Measurements from ENCODE around the gene MDP1.

The MDP1 gene

DNA sequence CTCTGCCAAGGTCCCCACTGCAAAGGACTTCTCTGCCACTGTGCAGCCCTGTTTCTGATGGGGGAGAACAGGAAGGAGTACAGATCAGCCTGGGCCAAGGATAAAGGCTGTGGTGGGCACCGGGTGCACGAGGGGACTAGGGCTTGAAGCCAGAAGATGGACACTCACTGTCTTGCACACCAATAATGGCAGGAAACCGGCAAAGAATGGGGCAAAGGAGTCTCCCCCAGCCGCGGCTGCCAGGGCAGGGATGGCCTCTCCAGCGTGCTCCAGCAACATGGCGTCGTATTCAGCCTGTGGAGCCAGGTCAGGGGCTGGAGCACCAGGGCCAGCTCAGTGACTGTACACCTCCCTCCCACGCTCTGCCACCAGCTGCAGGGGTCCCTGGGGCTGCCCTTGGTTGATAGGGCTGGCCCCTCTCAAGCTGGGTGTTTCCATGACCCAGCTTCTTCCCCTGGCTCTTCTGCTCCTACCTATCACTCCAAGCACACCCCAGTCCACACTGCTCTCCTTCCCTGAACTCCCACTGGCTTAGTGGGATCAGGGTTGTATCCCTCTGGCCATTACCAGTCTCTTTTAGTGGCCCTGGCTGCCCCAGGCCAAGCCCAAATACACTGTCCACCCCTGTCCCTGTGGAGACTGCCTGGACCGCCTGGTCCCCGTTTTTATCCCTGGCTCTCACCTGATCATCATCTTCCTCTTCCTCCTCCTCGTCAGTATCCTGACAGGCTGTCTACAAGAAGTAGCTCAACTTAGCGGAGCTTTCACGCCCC, 33.6 kb downstream of the MDP1 start:
- no peak for DNase-seq

DNA sequence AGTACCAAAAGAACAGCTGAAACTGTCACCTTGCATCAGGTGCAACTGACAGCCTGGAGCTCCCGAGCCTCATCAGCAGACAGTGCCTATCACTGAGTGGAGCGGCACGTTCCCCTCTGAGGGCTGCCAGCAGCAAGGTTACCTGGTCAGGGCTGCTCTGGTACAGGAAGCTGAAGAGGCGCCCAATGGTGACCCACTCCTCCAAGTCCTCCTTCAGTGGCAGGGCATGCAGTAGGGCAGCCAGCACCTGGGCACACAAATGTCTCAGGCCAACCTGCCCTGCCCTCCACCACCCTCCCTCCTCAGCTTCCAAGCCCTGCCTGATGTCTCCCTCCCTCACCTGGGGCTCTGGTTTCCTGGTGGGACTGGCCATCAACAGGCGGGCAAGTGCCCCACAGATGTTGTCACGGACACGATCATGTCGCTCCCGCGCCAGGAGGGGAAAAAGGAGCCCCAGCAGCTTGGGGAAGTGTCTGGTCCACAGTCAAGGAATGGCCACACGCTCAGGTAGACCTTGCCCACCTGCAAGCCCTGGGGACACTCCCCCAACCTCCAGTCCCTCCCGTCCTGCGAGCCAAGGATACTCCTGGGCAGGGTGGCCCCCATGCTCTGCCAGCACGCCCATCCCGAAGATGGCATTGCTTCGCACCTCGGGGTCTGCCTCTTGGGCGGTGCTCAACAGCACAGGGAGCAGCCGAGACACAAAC, 34.3 kb downstream of the MDP1 start:
- no peak for DNase-seq

DNA sequence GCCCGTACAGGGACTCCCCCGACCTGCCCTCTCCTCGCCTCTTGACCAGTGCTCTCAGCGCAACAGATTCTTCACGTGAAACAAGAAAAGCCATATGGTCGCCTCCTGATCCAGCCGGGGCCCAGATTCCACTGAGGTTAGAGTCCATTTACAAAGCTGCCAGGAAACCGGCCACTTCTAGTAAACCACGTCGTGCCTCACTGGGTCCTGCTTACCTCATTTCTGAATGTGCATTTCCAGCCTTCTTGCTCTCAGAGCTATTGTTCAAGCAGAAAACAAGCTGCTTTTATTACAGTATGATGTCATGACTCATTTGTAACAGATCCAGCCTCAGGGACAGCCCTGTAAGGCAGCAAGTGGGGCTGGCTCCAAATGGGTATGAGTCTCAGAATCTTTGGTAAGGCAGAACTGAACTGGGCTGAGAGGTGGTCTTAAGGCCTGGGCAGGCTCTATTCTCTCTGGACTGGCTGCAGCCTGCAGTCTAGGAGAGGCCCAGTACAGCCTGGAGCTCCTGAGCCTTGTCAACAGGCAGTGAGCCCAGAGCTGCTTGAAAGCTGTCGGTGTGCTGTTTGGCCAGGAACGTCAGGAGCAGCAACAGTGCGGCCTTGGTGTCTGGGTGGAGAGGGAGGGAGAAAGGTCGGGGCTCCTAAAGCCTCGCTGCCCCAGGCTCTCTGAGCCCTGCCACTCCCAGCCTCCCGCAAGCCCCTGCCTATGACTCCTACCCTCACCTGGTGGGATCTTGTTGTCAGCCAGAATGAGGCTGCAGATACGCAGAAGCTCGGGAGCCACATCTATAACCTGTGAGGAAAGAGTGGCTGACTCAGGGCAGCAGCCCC, 35.7 kb downstream of the MDP1 start:
- peak in 17 of 51 donors; percentile 3 to 68 (median 24) for DNase-seq

DNA sequence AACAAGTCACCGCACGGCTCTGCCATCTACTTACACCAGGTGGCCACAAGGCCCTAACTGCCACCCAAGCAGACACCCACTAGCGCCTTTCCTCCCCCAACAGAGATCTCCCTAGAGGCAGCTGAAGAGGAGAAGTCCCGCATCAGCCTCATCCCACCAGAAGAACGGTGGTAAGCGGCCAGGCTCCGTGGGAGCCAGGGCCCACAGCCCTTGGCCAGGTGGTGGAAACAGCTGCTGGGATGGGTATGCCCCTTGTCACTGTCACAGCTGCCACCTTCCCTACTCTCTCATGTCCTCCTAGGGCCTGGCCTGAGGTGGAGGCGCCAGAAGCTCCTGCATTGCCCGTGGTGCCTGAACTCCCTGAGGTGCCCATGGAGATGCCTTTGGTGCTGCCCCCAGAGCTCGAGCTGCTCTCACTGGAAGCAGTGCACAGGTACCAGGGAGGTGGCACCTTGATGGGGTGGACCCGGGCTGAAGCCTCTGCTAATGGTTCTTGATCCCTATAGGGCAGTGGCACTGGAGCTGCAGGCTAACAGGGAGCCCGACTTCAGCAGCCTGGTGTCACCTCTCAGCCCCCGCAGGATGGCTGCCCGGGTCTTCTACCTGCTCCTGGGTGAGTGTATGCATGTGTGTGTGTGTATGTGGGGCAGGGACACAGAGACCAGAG, 36.4 kb downstream of the MDP1 start:
- DNase-seq = no peak

DNA sequence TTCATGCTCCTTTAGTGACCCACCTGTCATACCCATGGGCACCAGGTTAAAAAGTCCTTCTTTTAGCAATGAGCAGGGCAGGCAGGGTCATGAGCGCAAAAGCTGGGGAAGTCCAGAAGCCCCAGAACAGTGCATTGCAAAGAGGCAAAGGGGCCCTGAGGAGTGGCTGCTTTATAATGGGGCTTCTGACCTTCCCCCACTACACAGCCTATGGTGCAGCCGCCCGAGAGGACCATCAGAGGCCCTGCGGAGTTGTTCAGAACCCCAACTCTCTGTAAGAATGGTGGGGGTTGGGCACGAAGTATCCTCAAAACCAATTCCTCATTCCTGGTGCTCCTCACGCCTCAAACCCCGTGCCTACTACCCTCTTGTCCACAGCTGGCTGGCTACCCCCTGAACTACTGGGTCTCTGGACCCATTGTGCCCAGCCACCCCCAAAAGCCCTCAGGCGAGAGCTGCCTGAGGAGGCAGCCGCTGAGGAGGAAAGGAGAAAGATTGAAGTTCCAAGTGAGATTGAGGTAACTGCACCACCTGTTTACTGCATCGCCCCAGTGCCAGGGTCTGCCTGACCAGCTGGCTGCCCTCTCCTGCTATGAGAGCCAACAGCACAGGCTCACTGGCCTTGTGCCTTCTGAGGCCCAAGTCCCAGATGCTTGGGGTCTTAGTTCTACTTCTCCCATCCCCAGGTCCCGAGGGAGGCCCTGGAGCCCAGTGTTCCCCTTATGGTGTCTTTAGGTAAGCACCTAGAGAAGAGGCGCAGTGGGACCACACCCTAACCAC, 37.3 kb downstream of the MDP1 start:
- DNase-seq = no peak

DNA sequence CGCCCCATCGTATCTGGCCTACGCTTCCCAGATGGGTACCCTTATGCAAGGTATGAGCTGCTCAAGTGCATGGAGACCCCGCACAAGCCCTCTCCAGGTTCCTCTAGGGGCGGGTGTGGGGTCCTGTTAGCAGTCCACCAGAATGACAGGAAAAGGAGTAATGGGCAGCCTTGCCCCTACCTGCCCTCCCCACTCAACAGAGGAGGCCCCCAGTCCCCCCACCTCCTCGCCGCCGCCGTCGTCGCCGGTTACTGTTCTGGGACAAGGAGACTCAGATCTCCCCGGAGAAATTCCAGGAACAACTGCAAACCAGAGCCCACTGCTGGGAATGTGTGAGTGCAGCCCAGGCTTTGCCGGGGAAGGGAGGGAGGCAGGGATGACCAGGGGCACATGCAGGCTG, 38.0 kb downstream of the MDP1 start:
- DNase-seq = no peak

DNA sequence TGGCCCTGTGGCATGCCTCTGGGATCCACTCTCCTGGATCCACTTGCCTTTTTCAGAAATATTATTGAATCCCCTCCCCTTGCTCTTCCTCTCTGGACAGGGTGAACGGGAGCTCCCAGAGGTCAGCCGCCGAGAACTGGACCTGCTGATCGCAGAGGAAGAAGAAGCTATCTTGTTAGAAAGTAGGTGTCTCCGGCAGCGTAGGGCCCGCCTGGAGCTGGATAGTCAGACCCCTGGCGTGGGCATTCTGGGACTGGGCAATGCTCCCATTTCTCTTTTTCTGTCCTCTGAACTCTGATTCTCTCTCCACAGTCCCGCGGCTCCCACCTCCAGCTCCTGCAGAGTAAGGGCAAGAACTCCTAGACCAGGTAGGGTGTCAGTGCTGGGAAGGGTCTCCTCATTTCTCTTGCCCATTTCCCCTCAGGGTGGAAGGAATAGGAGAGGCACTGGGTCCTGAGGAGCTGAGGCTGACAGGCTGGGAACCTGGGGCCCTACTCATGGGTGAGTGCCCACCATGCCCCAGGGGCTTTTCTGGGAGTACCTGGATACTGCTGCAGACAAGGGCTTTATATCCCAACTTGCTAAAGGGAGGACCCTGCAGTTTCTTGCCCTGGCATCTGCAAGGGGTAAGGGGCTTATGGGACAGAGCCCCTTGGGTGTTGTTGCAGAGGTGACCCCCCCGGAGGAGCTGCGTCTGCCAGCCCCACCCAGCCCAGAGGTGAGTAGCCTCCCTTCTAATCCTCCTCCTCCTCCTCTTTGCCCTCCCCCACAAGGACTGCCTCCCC, 38.6 kb downstream of the MDP1 start:
- no peak for DNase-seq

DNA sequence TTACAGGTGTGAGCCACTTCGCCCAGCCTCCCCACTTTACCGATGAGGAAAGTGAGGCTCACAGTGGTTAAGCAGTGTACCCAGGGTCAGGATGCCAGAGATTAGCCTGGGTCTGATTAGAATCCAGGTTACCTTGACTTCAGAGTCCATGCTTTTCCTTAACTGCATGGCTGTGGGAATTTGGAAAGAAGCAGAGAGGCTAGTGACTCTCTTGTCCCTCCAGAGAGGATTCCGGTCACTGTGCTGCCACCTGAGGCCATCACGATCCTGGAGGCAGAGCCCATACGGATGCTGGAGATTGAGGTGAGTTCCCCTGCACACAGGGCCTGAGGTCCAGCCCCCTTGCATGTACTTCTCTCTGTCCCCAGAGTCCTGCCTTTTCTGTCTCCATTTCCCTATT, 39.3 kb downstream of the MDP1 start:
- no peak for DNase-seq

DNA sequence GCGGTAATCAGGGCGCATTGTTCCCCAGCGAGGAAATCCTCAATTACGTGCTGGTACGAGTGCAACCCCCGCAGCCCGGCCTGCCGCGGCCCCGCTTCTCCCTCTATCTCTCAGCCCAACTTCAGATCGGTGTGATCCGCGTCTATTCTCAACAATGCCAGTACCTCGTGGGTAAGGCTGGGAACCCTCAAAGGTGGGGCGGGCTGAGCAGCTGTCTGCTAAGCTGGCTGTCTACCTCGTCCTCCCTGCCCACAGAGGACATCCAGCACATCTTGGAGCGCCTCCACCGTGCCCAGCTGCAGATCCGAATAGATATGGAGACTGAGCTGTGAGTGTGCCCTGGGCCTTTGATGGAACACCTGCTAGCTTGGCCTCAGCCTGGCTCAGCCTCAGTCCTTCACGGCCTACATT, 43.0 kb downstream of the MDP1 start:
- peak in 4 of 51 donors; percentile 16 to 41 (median 32) for DNase-seq

DNA sequence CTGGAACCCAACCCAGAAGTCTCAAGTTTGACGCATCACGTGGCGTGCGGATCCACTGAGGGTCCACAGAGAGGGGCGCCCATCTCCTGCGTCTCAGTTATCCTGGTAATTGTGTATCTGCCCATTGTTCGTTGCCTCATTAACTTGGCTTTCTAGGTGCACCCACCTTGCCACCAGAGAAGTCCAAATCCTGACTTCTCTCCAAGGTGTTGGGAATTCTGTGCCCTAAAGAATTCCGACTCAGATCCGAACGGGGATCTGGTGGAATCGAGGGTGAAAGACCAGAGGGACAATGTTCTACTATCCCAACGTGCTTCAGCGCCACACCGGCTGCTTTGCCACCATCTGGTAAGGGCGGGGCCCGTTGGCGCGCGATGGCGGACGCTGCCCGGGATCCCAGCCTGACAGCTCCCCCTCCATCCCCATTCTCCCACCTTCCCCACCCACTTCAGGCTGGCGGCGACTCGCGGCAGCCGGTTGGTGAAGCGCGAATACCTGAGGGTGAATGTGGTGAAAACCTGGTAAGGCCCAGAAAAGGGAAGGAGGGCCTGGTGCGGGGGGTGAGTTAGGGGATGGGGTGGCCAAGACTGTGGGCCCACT, 43.5 kb downstream of the MDP1 start:
- peak in 7 of 51 donors; percentile 12 to 51 (median 31) for DNase-seq

DNA sequence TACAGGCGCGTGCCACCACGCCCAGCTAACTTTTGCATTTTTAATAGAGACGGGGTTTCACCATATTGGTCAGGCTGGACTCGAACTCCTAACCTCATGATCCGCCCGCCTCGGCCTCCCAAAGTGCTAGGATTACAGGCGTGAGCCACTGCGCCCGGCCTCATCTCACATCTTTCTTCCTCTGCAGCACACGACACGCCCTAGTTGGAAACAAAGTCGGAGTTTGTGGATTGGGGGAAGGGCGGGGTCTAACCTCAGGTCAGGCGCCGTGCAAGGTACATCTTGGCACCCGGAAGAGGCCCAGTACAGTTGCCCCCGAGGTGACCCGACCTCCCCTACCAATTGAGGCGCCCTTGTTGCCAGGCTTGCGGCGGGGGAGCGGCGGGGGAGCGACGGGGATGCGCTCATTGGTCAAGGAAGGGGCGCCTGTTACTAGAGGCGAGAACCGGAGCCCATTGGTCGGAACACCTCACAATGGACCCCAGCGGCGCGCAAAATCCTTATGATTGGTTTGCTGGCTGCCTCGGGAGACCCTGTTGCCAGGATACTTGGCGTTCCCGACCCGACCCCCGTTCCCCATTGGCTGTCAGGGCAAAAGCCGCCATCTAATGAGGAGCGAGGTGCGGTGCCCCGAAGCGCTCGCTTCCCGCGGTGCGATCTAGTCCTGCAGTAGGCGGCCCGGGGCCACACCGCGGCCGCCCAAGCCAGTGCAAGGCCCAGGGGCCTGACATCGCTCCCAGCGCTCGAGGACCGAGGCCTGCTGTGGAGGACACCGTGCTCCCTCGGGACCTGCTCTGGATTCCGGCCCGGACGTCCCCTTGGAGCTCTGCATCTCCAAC, 44.2 kb downstream of the MDP1 start, which contains the start of gene REC8:
Gene REC8 (plus strand): TSS at position 659 of the 839 bp plus-strand sequence. CDS start 473 bp downstream, outside the sequence.
- peak; percentile 43 to 98 (median 90) for DNase-seq

DNA sequence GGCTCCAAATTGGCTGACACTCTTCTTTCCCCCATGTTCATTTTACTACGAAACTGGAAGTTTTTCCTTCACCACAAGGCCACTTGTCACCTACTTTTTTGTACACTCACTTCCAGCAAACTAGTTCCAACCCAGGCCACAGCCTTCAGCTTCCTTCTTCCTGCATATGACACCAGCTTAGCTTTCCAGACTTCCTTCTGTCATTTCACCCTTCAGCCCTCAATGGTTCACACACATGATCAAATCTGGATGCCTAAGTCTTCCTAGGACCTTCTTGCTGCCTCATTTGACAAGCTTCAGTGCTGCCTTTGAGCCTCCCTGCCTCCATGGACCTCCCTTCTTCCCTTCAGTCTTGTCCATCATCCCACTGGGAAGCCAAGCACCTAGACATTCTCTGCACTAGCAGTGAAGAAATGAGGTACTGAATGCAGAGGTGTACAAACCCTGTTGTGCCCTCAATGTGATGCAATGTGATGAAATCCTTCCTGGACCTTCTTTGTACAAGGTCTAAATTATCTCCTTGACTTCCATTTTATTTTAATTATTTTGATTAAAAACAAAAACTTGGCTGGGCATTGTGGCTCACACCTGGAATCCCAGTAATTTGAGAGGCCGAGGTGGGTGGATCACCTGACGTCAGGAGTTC, 48.3 kb downstream of the MDP1 start:
- no peak for DNase-seq

DNA sequence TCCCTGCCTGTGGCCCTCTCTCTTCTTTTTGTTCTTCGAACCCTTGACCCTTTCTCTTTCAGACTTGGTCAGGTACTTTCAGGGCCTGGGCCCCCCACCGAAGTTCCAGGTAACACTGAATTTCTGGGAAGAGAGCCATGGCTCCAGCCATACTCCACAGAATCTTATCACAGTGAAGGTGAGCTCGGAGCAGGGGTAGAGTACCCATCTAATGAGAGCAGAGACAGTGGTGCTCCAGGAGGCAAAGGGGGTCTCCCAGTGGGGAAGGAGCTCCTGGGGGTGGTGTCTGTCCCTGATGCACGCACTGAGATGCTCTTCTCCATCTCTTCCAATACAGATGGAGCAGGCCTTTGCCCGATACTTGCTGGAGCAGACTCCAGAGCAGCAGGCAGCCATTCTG, 50.1 kb downstream of the MDP1 start:
- DNase-seq = no peak

DNA sequence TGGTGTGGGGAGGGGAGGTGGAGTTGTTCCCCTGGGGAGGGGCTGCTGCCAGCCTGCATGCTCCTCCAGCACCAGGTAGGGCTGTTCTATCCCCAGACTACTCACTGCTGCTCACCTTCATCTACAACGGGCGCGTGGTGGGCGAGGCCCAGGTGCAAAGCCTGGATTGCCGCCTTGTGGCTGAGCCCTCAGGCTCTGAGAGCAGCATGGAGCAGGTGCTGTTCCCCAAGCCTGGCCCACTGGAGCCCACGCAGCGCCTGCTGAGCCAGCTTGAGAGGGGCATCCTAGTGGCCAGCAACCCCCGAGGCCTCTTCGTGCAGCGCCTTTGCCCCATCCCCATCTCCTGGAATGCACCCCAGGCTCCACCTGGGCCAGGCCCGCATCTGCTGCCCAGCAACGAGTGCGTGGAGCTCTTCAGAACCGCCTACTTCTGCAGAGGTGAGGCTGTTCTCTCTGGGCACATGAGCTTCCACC, 51.3 kb downstream of the MDP1 start:
- DNase-seq = no peak

Data from hypothalamus (tissue), 51 donors.